H9 (cell line): ENCODE results near the gene STK10. TPM values are rescaled to one million over a fixed set of nuclear protein-coding genes. Genes with fewer than 3 reads are reported as not detected.

ENCODE experiments used
- DNase-seq: peaks from one replicate; pipeline ENCODE4 v3.0.0-alpha.2; 2017
- H2AFZ ChIP-seq: one replicate; pipeline ENCODE4 v1.6.1; 2013; ENCODE audit warnings: mild to moderate bottlenecking, low read length, control low read depth, moderate library complexity
- H2AK5ac ChIP-seq: 2 replicates; pipeline ENCODE4 v1.6.1; 2013; ENCODE audit warnings: low read length, control low read depth, mixed read lengths; ENCODE audit not compliant: insufficient read length
- H2BK120ac ChIP-seq: one replicate; pipeline ENCODE4 v1.6.1; 2013; ENCODE audit warnings: low read depth, mild to moderate bottlenecking, low read length, control low read depth, inconsistent platforms; ENCODE audit not compliant: poor library complexity, severe bottlenecking
- H2BK12ac ChIP-seq: 2 replicates; pipeline ENCODE4 v1.6.1; 2013; ENCODE audit warnings: low read length, control low read depth, mixed read lengths, low read depth; ENCODE audit not compliant: insufficient read length
- H2BK15ac ChIP-seq: 2 replicates; pipeline ENCODE4 v1.6.1; 2013; ENCODE audit warnings: low read depth, low read length, control low read depth
- H2BK20ac ChIP-seq: one replicate; pipeline ENCODE4 v1.6.1; 2013; ENCODE audit warnings: low read depth, mild to moderate bottlenecking, low read length, control low read depth, inconsistent platforms; ENCODE audit not compliant: poor library complexity, severe bottlenecking
- H2BK5ac ChIP-seq: 2 replicates; pipeline ENCODE4 v1.6.1; 2013; ENCODE audit warnings: low read length, control low read depth, mixed read lengths; ENCODE audit not compliant: insufficient read length
- H3K14ac ChIP-seq: 2 replicates; pipeline ENCODE4 v1.6.1; 2013; ENCODE audit warnings: low read length, control low read depth; ENCODE audit not compliant: insufficient read depth
- H3K18ac ChIP-seq: 2 replicates; pipeline ENCODE4 v1.6.1; 2013; ENCODE audit warnings: low read depth, mild to moderate bottlenecking, mixed read lengths, low read length, control low read depth; ENCODE audit not compliant: insufficient read length
- H3K23ac ChIP-seq: 2 replicates; pipeline ENCODE4 v1.6.1; 2013; ENCODE audit warnings: low read length, control low read depth, mixed read lengths, low read depth; ENCODE audit not compliant: insufficient read length
- H3K23me2 ChIP-seq: 2 replicates; pipeline ENCODE4 v1.6.1; 2013; ENCODE audit warnings: low read depth, mild to moderate bottlenecking, mixed read lengths, low read length, control low read depth; ENCODE audit not compliant: insufficient read length, poor library complexity, severe bottlenecking
- H3K27ac ChIP-seq: 2 replicates; pipeline ENCODE4 v1.5.1; 2013; ENCODE audit warnings: low read length, control low read depth, mixed read lengths, low read depth; ENCODE audit not compliant: insufficient read length
- H3K27me3 ChIP-seq: 2 replicates; pipeline ENCODE4 v1.6.1; 2013; ENCODE audit warnings: low read length, control low read depth, inconsistent platforms; ENCODE audit not compliant: insufficient read depth
- H3K4ac ChIP-seq: 2 replicates; pipeline ENCODE4 v1.6.1; 2013; ENCODE audit warnings: low read depth, mild to moderate bottlenecking, control low read depth, inconsistent platforms, low read length, moderate library complexity
- H3K4me1 ChIP-seq: 2 replicates; pipeline ENCODE4 v1.6.1; 2013; ENCODE audit warnings: low read length, control low read depth, inconsistent platforms; ENCODE audit not compliant: insufficient read depth
- H3K4me2 ChIP-seq: 2 replicates; pipeline ENCODE4 v1.6.1; 2013; ENCODE audit warnings: low read length, control low read depth, mixed read lengths; ENCODE audit not compliant: insufficient read length, insufficient read depth
- H3K56ac ChIP-seq: 2 replicates; pipeline ENCODE4 v1.6.1; 2013; ENCODE audit warnings: low read depth, mild to moderate bottlenecking, mixed read lengths, low read length, control low read depth; ENCODE audit not compliant: insufficient read length
- H3K79me1 ChIP-seq: 2 replicates; pipeline ENCODE4 v1.6.1; 2013; ENCODE audit warnings: low read depth, mild to moderate bottlenecking, moderate library complexity, low read length, control low read depth, inconsistent platforms; ENCODE audit not compliant: insufficient read depth, poor library complexity, severe bottlenecking
- H3K79me2 ChIP-seq: 2 replicates; pipeline ENCODE4 v1.6.1; 2013; ENCODE audit warnings: low read length, control low read depth, inconsistent platforms; ENCODE audit not compliant: insufficient read depth
- H3K9ac ChIP-seq: 2 replicates; pipeline ENCODE4 v1.6.1; 2013; ENCODE audit warnings: low read length, control low read depth, mixed read lengths; ENCODE audit not compliant: insufficient read length; ENCODE audit errors: extremely low read depth
- H3K9me3 ChIP-seq: one replicate; pipeline ENCODE4 v1.6.1; 2013; ENCODE audit warnings: low read depth, low read length, inconsistent platforms; ENCODE audit not compliant: control insufficient read depth
- H3T11ph ChIP-seq: one replicate; pipeline ENCODE4 v1.6.1; 2013; ENCODE audit warnings: mild to moderate bottlenecking, low read length, control low read depth, inconsistent platforms
- H4K20me1 ChIP-seq: one replicate; pipeline ENCODE4 v1.6.1; 2013; ENCODE audit not compliant: control insufficient read depth, insufficient read length, insufficient read depth
- H4K5ac ChIP-seq: 2 replicates; pipeline ENCODE4 v1.6.1; 2013; ENCODE audit warnings: low read depth, mild to moderate bottlenecking, mixed read lengths, low read length, control low read depth; ENCODE audit not compliant: insufficient read length
- H4K8ac ChIP-seq: replicated peaks from 2 replicates; pipeline ENCODE4 v1.6.1; 2013; ENCODE audit warnings: low read length, control low read depth, mixed read lengths, low read depth; ENCODE audit not compliant: insufficient read length
- H4K91ac ChIP-seq: 2 replicates; pipeline ENCODE4 v1.6.1; 2013; ENCODE audit warnings: low read depth, mild to moderate bottlenecking, moderate library complexity, mixed read lengths, low read length, control low read depth; ENCODE audit not compliant: insufficient read length
- H3K27ac Mint-ChIP-seq, 3 experiments: 2 replicates in 2 of 3; 3 replicates in 1 of 3; pipeline ENCODE4 v1.8.0; 2020 to 2021; ENCODE audit warnings: mixed read lengths in 3 of 3, mild to moderate bottlenecking in 1 of 3, moderate library complexity in 1 of 3
- H3K27me3 Mint-ChIP-seq: 2 replicates; pipeline ENCODE4 v1.8.0; 2021; ENCODE audit warnings: low read depth, mild to moderate bottlenecking, moderate library complexity, mixed read lengths
- H3K36me3 Mint-ChIP-seq, 3 experiments: 2 replicates in 2 of 3; 3 replicates in 1 of 3; pipeline ENCODE4 v1.8.0; 2020 to 2021; ENCODE audit warnings: low read depth in 3 of 3, mixed read lengths in 3 of 3; ENCODE audit not compliant: insufficient read depth in 1 of 3
- H3K4me1 Mint-ChIP-seq, 2 experiments: 2 replicates each; pipeline ENCODE4 v1.8.0; 2020; ENCODE audit warnings: mixed read lengths in 2 of 2
- H3K4me3 Mint-ChIP-seq, 2 experiments: 2 replicates in 1 of 2; 3 replicates in 1 of 2; pipeline ENCODE4 v1.8.0; 2020 to 2021; ENCODE audit warnings: mild to moderate bottlenecking in 2 of 2, mixed read lengths in 2 of 2, moderate library complexity in 1 of 2
- H3K9me3 Mint-ChIP-seq, 2 experiments: 2 replicates in 1 of 2; 3 replicates in 1 of 2; pipeline ENCODE4 v1.8.0; 2020; ENCODE audit warnings: mild to moderate bottlenecking in 2 of 2, mixed read lengths in 2 of 2, moderate library complexity in 1 of 2
- CTCF ChIP-seq: fragments of 200-600 bp; sonication (generic); conservative IDR thresholded peaks from 3 replicates; pipeline ENCODE4 v1.8.0; 2021; ENCODE audit warnings: antibody characterized with exemption, mild to moderate bottlenecking
- WGBS: extraction: QIAGEN DNeasy Blood & Tissue Kit; methylation state at CpG from one replicate; pipeline ENCODE4 v1.1.7; 2013; ENCODE audit warnings: missing lambda C conversion rate, low lambda C conversion rate, mixed read lengths; ENCODE audit not compliant: insufficient read length; ENCODE audit errors: extremely low coverage; 5-methylcytosine and 5-hydroxymethylcytosine counted together
- total RNA-seq: library from RNA; stranded (reverse); gene quantifications from 2 replicates; pipeline ENCODE4 v1.2.1, GENCODE V29; 2021

Gene STK10
- total RNA-seq, 1 experiment from 2014 or later: 14.6 TPM

GRCh38 chr5:172216345-172216744, 28.3 kb upstream of the STK10 start:
- Mint-ChIP-seq H3K27me3 (no peaks in the 10 kb centered on the region), H3K36me3 (peaks cover 25 to 77% (median 71%) of the 10 kb centered on the region in 3 experiments), H3K4me1 (0 out of 4 replicates have a peak, but pooled peaks cover 0 to 2% of the 10 kb centered on the region in 2 experiments), H3K4me3 (no peak overlapping the region), H3K27ac (peak overlapping the region in 1 of 3 experiments; percentile 75; a peak in 1 of 7 replicates), H3K9me3 (no peaks in the 10 kb centered on the region)
- Histone ChIP-seq H2BK120ac (no peak overlapping the region), H3K4me1 (no peaks in the 10 kb centered on the region), H2BK15ac (no peak overlapping the region), H2AFZ (no peak overlapping the region), H4K5ac (no peak overlapping the region), H3K4ac (no peak overlapping the region), H3K4me2 (no peak overlapping the region), H3K14ac (no peak overlapping the region), H4K91ac (no peak overlapping the region), H3K23ac (no peak overlapping the region), H3K27me3 (no peaks in the 10 kb centered on the region), H3K18ac (no peak overlapping the region), H3K79me2 (peaks cover 2% of the 10 kb centered on the region; the same call in 1 of the 2 replicates), H3K56ac (no peak overlapping the region), H2BK20ac (no peak overlapping the region), H3K9me3 (no peaks in the 10 kb centered on the region), H4K20me1 (no peaks in the 10 kb centered on the region), H3K79me1 (peaks cover 7% of the 10 kb centered on the region), H3K23me2 (no peaks in the 10 kb centered on the region), H3T11ph (no peak overlapping the region), H2BK5ac (no peak overlapping the region), H3K27ac (no peak overlapping the region), H3K9ac (no peak overlapping the region), H2BK12ac (no peak overlapping the region), H2AK5ac (no peak overlapping the region), H4K8ac (no peak overlapping the region)
- TF ChIP-seq CTCF: no peak
- no peak for DNase-seq
- no CpG with 5 or more reads among the region's 3 CpGs for WGBS
